Skeletal muscle tissue (tissue), 4 donors: ENCODE measurements around the gene IL17C. TPM values are rescaled to one million over a fixed set of nuclear protein-coding genes. Genes with fewer than 3 reads are reported as not detected.

Experiments
- H3K27ac ChIP-seq: one replicate; pipeline ENCODE4 v1.7.0; 2013; ENCODE audit warnings: mild to moderate bottlenecking, low read depth, low read length, inconsistent platforms
- H3K27me3 ChIP-seq, 3 donors: one replicate each; pipeline ENCODE4 v1.7.0; 2013; ENCODE audit warnings: low read length in 3 of 3; ENCODE audit not compliant: control insufficient read depth in 3 of 3, insufficient read depth in 3 of 3
- H3K36me3 ChIP-seq, 3 donors: one replicate each; pipeline ENCODE4 v1.7.0; 2013; ENCODE audit warnings: low read length in 3 of 3; ENCODE audit not compliant: control insufficient read depth in 3 of 3, insufficient read depth in 3 of 3
- H3K4me1 ChIP-seq, 3 donors: one replicate each; pipeline ENCODE4 v1.7.0; 2013; ENCODE audit warnings: low read length in 3 of 3, mild to moderate bottlenecking in 3 of 3; ENCODE audit not compliant: control insufficient read depth in 3 of 3, insufficient read depth in 3 of 3
- H3K4me3 ChIP-seq, 3 donors: one replicate each; pipeline ENCODE4 v1.7.0; 2013; ENCODE audit warnings: low read length in 3 of 3
- H3K9ac ChIP-seq, 3 donors: one replicate each; pipeline ENCODE4 v1.7.0; 2013; ENCODE audit warnings: low read length in 3 of 3, mild to moderate bottlenecking in 3 of 3, moderate library complexity in 2 of 3, low read depth in 1 of 3
- H3K9me3 ChIP-seq, 3 donors: one replicate each; pipeline ENCODE4 v1.7.0; 2013; ENCODE audit warnings: low read length in 3 of 3; ENCODE audit not compliant: control insufficient read depth in 3 of 3
- total RNA-seq: library from RNA; depleted of rRNA; stranded (reverse); fragments of >200 nt; gene quantifications from one replicate; pipeline ENCODE4 v1.2.3, GENCODE V29; 2014
- donor health status: Osteomylitis.

Gene IL17C
- total RNA-seq, 1 donor from 2014 or later = not detected

GRCh38 chr16:88651276-88651988, 13.1 kb downstream of the IL17C start:
- Histone ChIP-seq H3K36me3 (peaks cover 12 to 18% (median 17%) of the 10 kb centered on the region in 3 donors), H3K4me1 (peaks cover 12 to 13% (median 13%) of the 10 kb centered on the region in 3 donors), H3K9ac (peak overlapping the region; percentile 64 to 74 (median 67))

GRCh38 chr16:88651989-88652761, 13.8 kb downstream of the IL17C start:
- Histone ChIP-seq H3K4me1 (peaks cover 12 to 13% (median 13%) of the 10 kb centered on the region in 3 donors), H3K9ac (no peak overlapping the region), H3K27me3 (no peaks in the 10 kb centered on the region), H3K9me3 (no peaks in the 10 kb centered on the region), H3K4me3 (no peak overlapping the region), H3K27ac (no peak overlapping the region), H3K36me3 (peaks cover 16 to 22% (median 18%) of the 10 kb centered on the region in 3 donors)

More at GRCh38 chr16:88651276-88651988, 13.1 kb downstream of the IL17C start:
- no peaks in the 10 kb centered on the region for H3K27me3 ChIP-seq
- no peaks in the 10 kb centered on the region for H3K9me3 ChIP-seq
- H3K27ac ChIP-seq = peak overlapping the region; percentile 40
- H3K4me3 ChIP-seq = peak overlapping the region; percentile 49 to 68 (median 62)

GRCh38 chr16:88652762-88653063, 14.3 kb downstream of the IL17C start:
- H3K27ac ChIP-seq = no peak overlapping the region
- peaks cover 12 to 13% (median 13%) of the 10 kb centered on the region in 3 donors for H3K4me1 ChIP-seq
- H3K4me3 ChIP-seq = no peak overlapping the region
- no peaks in the 10 kb centered on the region for H3K27me3 ChIP-seq
- no peaks in the 10 kb centered on the region for H3K9me3 ChIP-seq
- H3K9ac ChIP-seq = no peak overlapping the region
- peaks cover 16 to 27% (median 18%) of the 10 kb centered on the region in 3 donors for H3K36me3 ChIP-seq

GRCh38 chr16:88653101-88653500, 14.7 kb downstream of the IL17C start:
- Histone ChIP-seq H3K27ac (no peak overlapping the region), H3K4me1 (peaks cover 12 to 13% (median 13%) of the 10 kb centered on the region in 3 donors), H3K36me3 (peaks cover 16 to 31% (median 20%) of the 10 kb centered on the region in 3 donors), H3K9ac (no peak overlapping the region), H3K27me3 (no peaks in the 10 kb centered on the region), H3K4me3 (no peak overlapping the region), H3K9me3 (no peaks in the 10 kb centered on the region)

- Histone ChIP-seq H3K9ac (no peak overlapping the region), H3K4me1 (peaks cover 12 to 13% (median 13%) of the 10 kb centered on the region in 3 donors), H3K27ac (no peak overlapping the region), H3K4me3 (no peak overlapping the region), H3K27me3 (no peaks in the 10 kb centered on the region), H3K9me3 (no peaks in the 10 kb centered on the region), H3K36me3 (peaks cover 16 to 33% (median 20%) of the 10 kb centered on the region in 3 donors)
Observed at GRCh38 chr16:88653596-88654362, 15.4 kb downstream of the IL17C start.

GRCh38 chr16:88654363-88655052, 16.1 kb downstream of the IL17C start:
- Histone ChIP-seq H3K4me3 (no peak overlapping the region), H3K36me3 (peaks cover 18 to 33% (median 23%) of the 10 kb centered on the region in 3 donors), H3K9ac (no peak overlapping the region), H3K9me3 (no peaks in the 10 kb centered on the region), H3K4me1 (peaks cover 12 to 13% (median 13%) of the 10 kb centered on the region in 3 donors), H3K27ac (no peak overlapping the region), H3K27me3 (no peaks in the 10 kb centered on the region)

- H3K4me1 ChIP-seq = peaks cover 8 to 13% (median 12%) of the 10 kb centered on the region in 3 donors
- H3K9ac ChIP-seq = no peak overlapping the region
- peaks cover 18 to 36% (median 23%) of the 10 kb centered on the region in 3 donors for H3K36me3 ChIP-seq
Observed at GRCh38 chr16:88655053-88655732, 16.8 kb downstream of the IL17C start.

GRCh38 chr16:88655733-88656281, 17.4 kb downstream of the IL17C start:
- H3K27ac ChIP-seq = no peak overlapping the region
- peaks cover 18 to 36% (median 23%) of the 10 kb centered on the region in 3 donors for H3K36me3 ChIP-seq
- no peak overlapping the region for H3K9ac ChIP-seq
- no peaks in the 10 kb centered on the region for H3K9me3 ChIP-seq
- peaks cover 5 to 11% (median 9%) of the 10 kb centered on the region in 3 donors for H3K4me1 ChIP-seq
- no peak overlapping the region for H3K4me3 ChIP-seq
- no peaks in the 10 kb centered on the region for H3K27me3 ChIP-seq

More at GRCh38 chr16:88655053-88655732, 16.8 kb downstream of the IL17C start:
- Histone ChIP-seq H3K27ac (no peak overlapping the region), H3K9me3 (no peaks in the 10 kb centered on the region), H3K27me3 (no peaks in the 10 kb centered on the region), H3K4me3 (no peak overlapping the region)
